WI38 (cell line): ENCODE data around the gene SSH2.

ENCODE experiments used
- H3K4me3 ChIP-seq: 2 replicates; pipeline ENCODE4 v1.5.1; 2011; ENCODE audit warnings: low read depth, mild to moderate bottlenecking, control low read depth, low read length
- TF ChIP-seq, protein P1 (sequence below): IDR thresholded peaks from 2 replicates; pipeline ENCODE4 v1.5.1; 2012; ENCODE audit warnings: low read depth, mild to moderate bottlenecking, control low read depth, low read length

The SSH2 gene

DNA sequence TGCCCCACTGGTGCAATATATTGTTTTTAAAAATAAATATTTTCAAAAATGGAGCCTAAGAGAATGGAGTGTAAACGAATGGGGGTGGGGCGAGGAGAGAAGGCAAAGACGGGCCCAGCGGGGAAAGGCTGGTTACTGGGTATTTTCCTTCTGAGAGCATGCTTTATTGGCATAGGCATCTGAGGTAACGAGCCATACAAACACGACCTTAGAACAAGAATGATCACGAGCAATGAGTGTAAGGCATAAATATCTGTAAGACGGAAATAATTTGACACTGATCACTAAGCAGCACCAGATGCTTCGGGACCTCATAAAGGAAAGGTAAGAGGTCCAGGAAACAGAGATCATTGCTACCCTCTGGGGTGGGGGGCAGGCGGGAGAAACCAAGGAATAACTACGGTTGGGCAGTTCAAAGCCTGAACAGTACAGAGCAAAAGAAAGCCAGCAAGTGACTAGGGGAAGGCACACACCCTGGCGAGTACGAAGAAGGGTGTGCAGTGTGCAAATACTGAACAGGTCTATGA is 959 bp downstream of the SSH2 start:
- peak overlapping the region; percentile 70 for H3K4me3 ChIP-seq
- TF ChIP-seq, protein P1, sequence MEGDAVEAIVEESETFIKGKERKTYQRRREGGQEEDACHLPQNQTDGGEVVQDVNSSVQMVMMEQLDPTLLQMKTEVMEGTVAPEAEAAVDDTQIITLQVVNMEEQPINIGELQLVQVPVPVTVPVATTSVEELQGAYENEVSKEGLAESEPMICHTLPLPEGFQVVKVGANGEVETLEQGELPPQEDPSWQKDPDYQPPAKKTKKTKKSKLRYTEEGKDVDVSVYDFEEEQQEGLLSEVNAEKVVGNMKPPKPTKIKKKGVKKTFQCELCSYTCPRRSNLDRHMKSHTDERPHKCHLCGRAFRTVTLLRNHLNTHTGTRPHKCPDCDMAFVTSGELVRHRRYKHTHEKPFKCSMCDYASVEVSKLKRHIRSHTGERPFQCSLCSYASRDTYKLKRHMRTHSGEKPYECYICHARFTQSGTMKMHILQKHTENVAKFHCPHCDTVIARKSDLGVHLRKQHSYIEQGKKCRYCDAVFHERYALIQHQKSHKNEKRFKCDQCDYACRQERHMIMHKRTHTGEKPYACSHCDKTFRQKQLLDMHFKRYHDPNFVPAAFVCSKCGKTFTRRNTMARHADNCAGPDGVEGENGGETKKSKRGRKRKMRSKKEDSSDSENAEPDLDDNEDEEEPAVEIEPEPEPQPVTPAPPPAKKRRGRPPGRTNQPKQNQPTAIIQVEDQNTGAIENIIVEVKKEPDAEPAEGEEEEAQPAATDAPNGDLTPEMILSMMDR: no peak

DNA sequence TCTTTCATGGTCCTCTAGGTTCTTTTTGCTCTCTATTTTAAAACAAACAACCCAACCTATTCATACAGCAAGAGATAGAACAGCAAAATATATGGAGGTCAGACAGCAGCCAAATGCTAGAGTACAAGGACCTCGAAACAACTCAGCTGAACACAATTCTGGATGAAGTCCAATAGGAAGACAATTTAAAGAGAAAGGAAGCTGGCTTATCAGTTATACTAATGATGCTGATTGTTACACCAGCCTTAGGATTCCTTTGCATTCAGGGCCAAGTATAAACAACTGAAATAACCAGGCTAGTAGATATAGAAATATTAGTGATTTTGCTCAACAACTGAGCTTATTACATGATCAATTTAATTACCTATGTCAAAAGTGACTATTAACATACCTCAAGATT is 2.5 kb downstream of the SSH2 start:
- no peak overlapping the region for H3K4me3 ChIP-seq
- TF ChIP-seq, protein P1: no peak

DNA sequence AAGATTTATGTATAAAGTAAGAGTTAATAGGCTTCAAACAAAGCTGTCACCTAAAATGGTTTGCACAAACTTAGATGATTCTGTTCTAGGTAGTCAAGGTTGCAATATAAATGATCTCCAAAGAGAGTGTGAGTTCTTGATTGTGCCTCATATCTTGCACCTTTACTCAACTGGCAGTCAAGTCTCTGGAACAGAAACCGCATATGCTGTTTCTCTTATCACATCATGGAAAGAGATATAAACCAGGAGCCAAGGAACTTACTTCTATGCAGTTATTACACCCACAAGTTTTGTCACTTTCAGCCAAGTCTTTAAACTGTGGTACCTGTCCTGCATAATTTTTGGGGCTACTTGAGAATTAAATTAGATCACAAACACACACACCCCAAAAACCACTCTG is 5.2 kb downstream of the SSH2 start:
- no peak overlapping the region for H3K4me3 ChIP-seq
- TF ChIP-seq, protein P1: no peak

DNA sequence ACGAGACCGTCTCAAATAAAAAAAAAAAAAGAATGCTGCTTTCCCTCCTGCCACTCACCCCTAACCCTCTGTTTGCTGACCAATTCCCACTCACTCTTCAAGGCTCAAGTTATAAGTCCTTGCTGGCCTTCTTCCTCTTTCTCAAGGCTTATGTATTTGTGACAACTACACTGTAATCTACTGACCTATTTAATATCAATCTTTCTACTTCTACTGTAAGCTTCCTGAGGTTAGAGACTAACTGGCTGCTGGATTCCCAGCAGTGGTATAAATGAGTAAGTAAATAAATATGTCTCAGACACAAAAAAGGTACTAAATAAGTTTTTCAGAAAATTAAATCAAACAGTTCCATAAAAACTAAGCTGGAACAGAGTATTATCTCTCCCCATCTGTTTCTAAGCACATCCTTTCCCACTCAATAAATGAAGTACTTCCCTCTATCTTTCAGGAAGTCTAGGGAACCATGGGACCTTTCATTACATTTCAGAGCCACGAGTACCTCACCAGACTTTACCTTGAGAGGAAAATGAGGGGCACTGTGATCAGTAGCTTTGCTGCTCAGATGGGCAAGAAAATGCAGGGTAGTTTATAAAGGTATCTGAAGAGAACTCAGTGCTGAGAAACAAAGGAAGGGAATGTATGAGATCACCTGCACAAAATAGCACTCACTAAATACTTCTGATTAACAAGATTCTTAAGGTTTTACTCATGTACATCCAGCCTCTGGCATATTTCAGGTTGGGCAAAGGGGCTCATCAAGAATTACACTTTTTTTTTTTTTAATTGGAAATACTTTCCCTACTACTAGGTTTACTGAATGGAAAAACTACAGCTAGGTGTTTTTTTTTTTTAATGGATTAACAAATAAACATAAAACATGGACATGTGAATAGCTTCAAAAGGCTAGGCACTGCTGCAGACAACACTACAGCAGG is 10.8 kb downstream of the SSH2 start:
- H3K4me3 ChIP-seq: no peak overlapping the region
- TF ChIP-seq, protein P1: no peak

DNA sequence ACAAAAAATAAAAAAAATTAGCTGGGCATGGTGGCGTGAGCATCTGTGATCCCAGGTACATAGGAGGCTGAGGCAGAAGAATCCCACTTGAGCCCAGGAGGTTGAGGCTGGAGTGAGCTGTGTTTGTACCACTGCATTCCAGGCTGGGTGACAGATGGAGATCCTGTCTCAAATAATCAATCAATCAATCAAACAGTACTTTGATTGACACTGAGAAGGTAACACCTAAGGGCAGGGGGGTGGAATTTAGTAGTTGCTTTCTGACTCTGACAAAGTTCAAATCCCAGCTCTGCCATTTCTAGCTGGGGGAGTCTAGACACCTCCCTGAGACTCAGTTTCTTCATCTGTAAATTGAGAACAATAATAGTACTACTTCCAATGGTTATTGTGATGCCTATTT is 12.0 kb downstream of the SSH2 start:
- no peak overlapping the region for H3K4me3 ChIP-seq
- TF ChIP-seq, protein P1: no peak

DNA sequence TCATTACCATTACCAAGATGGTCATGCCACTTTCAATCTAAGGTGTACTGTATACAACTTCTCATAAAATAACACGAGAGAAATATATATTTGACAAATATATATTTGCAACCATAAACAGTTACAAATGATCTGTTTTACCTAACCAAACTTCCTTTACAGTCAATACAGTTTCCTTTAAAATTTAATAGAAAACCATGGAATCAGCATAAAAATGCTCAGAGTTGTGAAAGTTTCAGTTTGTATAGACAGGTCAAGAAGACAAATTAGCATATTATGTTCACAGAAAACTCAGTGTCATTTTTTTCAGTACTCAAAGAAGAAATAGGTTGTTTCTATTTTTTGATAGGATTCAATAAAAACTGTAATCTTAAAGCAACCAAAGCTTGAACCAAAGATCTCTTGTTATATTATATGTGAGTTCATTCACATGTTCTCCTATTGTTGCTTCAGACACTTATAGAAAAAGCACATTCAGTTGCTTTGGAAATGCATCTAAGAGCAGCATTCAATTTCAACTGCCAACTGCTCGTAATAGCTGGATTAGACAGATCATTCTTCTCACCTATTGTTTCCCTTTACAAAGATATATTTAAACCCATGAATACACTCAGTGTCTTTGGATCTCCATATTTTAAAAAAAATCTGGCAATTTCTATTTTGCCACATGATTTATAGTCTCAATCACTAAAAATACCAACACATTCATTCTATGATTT is 15.1 kb downstream of the SSH2 start:
- no peak overlapping the region for H3K4me3 ChIP-seq
- TF ChIP-seq, protein P1: no peak
